ENCODE data around the gene GPRC6A. TPM values are rescaled to one million over a fixed set of nuclear protein-coding genes. Genes with fewer than 3 reads are reported as not detected.

The GPRC6A gene
- total and polyA plus RNA-seq, 10 of the 15 experiments (the other 5 are each of a cell fraction or from before 2014, with no cell fraction given): not detected

- DNase-seq (ENCODE audit: low read depth, low spot score) (no peak), ATAC-seq (no peak), FAIRE-seq (no peak)
- SMC1A ChIA-PET (ENCODE audit: uncharacterized antibody, unreplicated experiment): interaction anchor here (1.1 kb wide), 1 partner anchor 17 kb away, joined by 3 read pairs; no protein-coding TSS in a partner anchor
- no peaks in the 10 kb centered on the region for H3K27me3 ChIP-seq (replicated peaks in 1 of 2; ENCODE audit: control insufficient read depth in 2 of 2, insufficient read depth in 2 of 2, low read length in 1 of 2)
- no peak overlapping the region for H3K4me3 ChIP-seq
- no TSS peak for BruUV-seq (replicated peaks)
- no peak overlapping the region for H3K9ac ChIP-seq (ENCODE audit: control insufficient read depth, insufficient read depth, low read length)
- 6% methylated on average over 1 of the region's 1 CpG for WGBS (ENCODE audit: insufficient coverage, insufficient replicate concordance, low lambda C conversion rate, missing lambda C conversion rate)
- H2AFZ ChIP-seq (ENCODE audit: control insufficient read depth, low read depth, low read length): no peak overlapping the region
- H3K79me2 ChIP-seq (ENCODE audit: control insufficient read depth, insufficient read depth, low read length): no peaks in the 10 kb centered on the region
- TF ChIP-seq HDAC6 (IDR thresholded peaks at IDR 0.05; ENCODE audit: unreplicated experiment) (no peak), BCL11A (IDR thresholded peaks at IDR 0.05; ENCODE audit: low read depth, low read length) (no peak), USF2 (IDR thresholded peaks at IDR 0.05; ENCODE audit: borderline replicate concordance, low read depth, low read length) (no peak), ZNF384 (IDR thresholded peaks at IDR 0.05; ENCODE audit: borderline replicate concordance, low read depth, low read length) (no peak), HDGF (IDR thresholded peaks at IDR 0.05) (no peak), CHD4 (IDR thresholded peaks at IDR 0.05) (no peak), ATF3 (IDR thresholded peaks at IDR 0.05; ENCODE audit: borderline replicate concordance, extremely low read depth, low read depth, low read length) (no peak), MTA3 (IDR thresholded peaks at IDR 0.05; ENCODE audit: borderline replicate concordance, low read length) (no peak)
- H4K20me1 ChIP-seq (ENCODE audit: control insufficient read depth, insufficient read depth): no peaks in the 10 kb centered on the region
- no peaks in the 10 kb centered on the region for H3K4me1 ChIP-seq (ENCODE audit: control insufficient read depth, insufficient read depth, low read length)
- no peak overlapping the region for H3K27ac ChIP-seq (ENCODE audit: control insufficient read depth, insufficient read depth)
- H3K36me3 ChIP-seq (ENCODE audit: control insufficient read depth in 2 of 2, insufficient read depth in 2 of 2, low read length in 1 of 2): no peaks in the 10 kb centered on the region
- POLR2A ChIA-PET: no interaction called here
- RAD21 ChIA-PET (ENCODE audit: unreplicated experiment): no interaction called here
- H3K9me3 ChIP-seq (replicated peaks; ENCODE audit: control insufficient read depth, insufficient read depth, low read length): no peaks in the 10 kb centered on the region
- no peak overlapping the region for H3K4me2 ChIP-seq (ENCODE audit: control insufficient read depth, insufficient read depth)
- intact Hi-C loops (cut with micrococcal nuclease; ENCODE audit: unreplicated experiment): no loop called here
- CTCF ChIA-PET: no interaction called here
- in situ Hi-C loops (cut with MboI): no loop called here
These were observed 56.4 kb downstream of the GPRC6A start for GRCh38 chr6:116772450-116772849.
